Stimulated activated CD4-positive, alpha-beta T cell treated with anti-CD3 and anti-CD28 coated beads, Interleukin-1b, Interleukin-23, amount 100 ng/mL, for 4 hours (primary cell): ENCODE measurements around the gene RBM33.

Experiments
- DNase-seq, 2 donors: peaks; one replicate each; pipeline ENCODE4 v3.0.0-alpha.2; 2020; ENCODE audit warnings: low read depth in 2 of 2

The RBM33 gene

DNA sequence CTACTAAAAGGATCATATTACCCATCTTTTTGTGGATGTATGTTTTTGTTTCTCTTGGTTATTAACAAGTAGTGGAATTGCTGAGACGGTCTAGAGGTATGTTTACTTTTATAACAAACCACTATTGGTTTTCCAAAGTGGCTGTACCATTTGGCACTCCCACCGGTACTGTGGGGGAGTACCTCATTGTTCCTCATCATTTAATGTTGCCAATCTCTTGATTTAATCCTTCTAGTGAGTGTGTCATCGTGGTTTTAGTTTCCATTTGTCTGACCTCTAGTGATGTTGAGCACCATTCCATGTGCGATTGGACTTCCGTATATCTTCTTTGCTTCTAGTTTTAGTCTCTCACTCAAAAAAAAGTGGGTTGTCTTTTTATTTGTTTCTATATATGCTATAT is 50.4 kb downstream of the RBM33 start:
- DNase-seq: no peak

DNA sequence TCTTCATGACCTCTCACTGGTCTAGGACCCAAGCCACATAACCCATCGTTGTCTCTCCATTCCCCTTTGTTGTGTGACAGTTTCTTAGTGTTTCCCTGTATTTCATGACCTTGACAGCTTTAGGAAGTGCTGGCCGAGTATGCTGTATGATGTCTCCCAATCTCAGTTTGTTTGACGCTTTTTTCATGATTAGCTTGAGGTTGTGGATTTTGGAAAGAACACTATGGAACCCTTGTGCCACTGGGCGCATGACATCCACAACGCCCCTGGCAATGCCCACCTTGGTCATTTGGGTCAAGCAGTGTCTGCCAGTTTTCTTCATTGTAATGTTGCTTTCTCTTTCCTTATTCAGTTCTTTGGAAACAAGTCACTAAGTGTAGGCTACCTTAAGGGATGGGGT is 52.3 kb downstream of the RBM33 start:
- no peak for DNase-seq

DNA sequence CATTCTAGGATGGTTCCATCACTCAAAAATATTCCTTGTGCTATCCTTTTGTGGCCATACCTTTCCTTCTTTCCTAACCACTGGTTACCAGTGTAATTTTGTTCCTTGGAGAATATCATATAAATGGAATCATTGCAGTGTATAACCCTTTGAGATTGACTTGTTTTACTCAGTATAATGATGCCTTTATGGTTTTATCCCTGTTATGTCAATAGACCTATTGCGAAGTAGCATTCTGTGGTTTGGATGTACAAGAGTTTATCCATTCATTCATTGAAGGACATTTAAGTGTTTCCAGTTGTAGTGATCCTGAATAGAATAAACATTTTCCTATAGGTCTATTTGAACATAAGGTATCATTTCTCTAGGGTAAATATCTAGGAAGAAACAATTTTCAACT is 54.2 kb downstream of the RBM33 start:
- DNase-seq: no peak

DNA sequence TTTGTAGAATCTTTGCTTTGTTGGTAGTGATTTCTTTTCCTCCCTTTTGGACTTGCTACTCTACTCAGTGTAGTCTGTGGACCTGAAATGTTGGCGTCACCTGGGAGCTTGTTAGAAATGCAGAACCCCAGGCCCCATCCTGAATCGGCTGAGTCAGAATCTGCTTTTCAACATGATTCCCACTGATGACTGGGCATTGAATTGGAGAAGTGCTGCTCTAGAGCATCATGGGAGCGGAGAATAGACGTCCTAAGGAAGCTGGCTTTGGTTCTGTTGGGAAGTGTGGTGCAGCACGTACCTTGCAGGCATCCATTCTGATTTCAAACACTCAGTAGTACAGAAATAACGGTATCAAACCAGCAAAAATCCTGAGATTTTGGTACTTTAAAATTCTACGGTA is 54.7 kb downstream of the RBM33 start:
- DNase-seq: no peak

DNA sequence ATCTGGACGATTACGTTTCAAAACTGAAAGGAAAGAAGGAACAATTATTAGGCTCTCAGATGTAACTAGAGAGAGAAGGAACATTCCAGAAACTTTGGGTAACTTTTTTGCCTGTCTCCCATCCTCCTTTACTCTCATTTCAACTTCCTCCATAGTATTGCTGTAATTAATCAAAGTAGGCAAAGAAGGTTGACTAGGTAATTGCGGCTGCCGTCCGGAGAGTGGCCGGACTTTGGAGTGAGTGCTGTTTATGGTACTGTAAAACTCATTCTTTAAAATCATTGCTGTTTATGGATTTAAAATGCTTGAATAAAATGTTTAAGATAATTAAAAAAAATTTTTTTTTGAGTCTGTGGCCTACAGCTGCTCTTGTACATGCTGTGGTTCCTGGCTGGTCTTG is 56.4 kb downstream of the RBM33 start:
- no peak for DNase-seq

DNA sequence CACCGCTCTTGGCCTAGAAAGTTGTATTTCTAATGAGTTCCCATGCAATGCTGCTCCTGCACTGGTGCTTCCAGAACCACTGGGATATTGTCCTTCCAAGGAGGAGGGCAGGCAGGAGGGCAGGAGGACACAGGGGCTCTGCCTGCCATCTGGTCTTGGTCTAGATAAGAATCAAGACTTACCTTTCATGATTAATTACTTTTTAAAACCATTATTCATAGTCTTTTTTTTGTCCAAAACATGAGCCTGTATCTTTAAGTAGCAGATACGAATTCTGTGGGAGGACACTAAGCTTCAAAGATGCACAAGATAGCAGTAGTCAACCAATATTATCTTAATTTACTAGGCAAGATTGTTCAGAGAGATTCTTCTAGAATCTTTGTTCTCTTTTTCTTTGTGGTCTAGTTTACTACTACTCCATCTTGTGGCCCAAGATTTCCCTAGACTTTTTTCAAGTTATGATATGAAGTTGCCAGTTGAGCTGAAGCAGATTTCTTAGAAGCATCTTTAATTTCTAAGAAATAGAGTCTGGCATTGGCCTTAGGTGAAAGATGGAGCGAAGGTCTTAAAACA is 57.6 kb downstream of the RBM33 start:
- DNase-seq: no peak

DNA sequence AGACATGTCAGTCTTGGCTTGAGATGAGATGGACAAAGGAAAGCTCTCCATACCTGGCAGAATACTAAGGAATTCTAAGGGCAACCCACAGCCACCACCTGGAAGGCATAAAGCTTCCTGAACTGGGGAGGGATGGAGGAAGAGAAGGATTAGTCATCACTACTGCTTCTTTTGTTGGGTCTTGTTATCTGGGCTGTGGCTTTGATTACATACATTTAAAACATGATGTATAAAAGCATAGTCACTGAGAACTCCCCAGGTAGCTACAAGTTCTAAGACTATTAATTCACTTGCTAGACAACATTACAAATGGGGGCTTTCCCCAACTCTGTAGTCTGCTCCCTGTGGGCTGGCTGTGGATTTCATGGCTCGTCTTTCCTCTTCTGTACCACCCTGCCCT is 58.2 kb downstream of the RBM33 start:
- DNase-seq: no peak

DNA sequence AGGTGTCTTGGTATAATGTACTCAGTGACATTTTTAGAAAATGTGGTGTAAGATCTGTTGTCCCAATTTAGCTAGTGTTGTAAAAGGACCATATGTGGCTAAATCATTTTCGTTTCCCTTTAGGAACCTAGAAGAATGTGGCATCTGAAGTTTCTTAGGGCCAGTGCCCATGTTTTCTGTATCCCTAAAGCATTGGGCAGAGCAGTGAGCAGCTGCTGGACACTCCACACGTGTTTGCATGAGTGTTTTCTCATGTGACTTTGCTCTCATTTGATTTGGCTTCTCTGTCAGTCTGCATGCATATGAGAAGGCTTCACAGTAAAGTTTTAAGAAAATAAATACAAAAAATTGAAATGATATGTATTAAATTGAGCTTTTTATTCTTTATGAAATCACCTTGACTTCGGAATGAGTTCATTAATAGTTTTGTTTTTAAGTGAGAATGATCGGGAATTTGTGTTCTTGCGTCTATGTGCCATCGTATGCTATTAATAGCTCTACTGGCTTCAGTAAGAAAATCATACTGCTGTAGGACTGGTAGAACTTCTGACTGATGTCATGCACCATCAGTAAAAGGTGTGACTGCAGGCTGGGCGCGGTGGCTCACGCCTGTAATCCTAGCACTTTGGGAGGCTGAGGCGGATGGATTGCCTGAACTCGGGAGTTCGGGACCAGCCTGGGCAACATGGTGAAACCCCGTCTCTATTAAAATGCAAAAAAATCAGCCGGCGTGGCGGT is 61.3 kb downstream of the RBM33 start:
- no peak for DNase-seq

DNA sequence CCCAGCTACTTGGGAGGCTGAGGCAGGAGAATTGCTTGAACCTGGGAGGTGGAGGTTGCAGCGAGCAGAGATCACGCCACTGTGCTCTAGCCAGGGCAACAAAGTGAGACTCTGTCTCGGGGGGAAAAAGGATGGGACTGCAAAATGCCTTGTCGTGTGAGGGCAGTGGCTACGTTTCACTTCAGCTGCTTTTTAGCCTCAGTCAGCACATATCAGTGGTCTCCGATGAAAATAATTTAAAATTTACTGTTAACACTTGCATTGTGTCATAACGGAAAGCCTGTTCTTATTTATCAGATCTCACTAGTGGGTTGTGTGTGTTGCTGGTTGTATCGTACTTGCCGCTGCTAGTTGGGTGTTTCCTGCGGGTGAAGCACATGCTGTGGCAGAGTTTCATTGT is 61.9 kb downstream of the RBM33 start:
- DNase-seq: no peak

DNA sequence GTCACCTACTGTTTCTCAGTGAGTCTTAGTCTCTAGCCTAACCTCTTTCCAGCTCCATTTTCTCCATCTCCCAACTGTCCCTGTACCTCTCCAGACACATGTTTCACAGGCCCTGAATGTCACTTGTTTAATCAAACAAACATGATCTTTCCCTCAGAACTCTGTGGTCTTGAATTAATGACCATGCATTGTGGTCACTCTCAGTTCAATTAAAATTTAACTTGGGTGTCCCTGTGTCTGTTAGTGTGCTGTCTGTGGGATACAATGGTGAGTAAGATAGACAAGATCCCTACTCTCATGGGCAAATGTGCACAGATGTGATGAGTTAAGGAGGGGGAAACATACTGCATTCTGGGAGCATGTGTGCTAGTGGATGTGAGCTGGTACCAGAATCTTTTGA is 65.0 kb downstream of the RBM33 start:
- DNase-seq: no peak

DNA sequence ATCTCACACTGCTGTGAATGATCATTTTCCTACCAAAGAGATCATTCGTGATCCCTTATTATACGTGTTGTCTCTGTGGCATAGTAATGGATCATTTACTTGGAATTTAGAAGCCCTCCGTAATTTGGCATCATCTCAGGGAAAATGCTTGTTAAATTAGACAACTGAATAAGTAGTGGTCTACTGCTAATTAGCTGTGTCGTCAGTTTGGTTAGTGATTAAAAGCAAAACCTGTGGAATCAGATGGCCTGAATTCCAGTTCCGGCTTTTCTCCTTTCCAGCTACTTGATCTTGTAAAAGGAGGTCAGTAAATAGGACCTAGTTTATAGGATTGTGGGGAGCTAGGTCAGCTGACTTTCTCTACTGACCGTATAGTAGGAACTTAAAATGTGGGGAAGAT is 65.6 kb downstream of the RBM33 start:
- no peak for DNase-seq

DNA sequence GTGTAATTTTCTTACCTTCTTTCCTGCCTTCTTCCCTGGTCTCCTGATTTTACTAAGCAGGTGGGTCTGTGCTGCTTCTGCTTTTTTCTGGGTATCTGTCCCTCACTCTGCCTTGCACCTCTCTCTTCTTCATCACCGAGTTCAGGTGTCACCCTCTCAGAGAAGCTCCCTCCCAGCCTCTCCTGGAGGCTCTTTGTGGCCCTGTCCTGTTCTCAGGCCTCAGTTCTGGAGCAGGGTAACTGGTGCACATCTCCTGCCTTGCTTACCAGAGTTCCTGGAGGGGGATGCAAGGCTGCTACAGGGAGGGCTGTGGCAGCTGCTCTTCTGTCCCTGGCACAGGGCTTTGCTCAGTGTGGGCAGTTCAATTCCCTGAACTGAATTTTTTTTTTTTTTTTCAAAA is 66.1 kb downstream of the RBM33 start:
- DNase-seq: no peak

DNA sequence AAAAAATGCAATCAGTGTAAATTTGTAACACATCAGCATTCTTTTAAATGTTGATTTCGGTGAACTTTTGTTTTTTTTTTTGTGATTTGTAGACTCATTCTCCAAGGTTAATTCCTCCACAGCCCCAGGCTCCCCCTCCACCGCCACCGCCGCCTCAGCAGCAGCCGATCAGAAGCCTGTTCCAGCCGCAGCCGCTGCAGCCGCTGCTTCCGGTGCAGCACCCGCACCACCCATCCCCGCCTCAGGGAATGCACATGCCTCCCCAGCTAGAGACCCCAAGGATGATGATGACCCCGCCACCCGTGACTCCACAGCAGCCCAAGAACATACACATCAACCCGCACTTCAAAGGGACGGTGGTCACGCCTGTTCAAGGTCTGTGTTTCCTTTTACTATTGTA is 66.6 kb downstream of the RBM33 start:
- no peak for DNase-seq

DNA sequence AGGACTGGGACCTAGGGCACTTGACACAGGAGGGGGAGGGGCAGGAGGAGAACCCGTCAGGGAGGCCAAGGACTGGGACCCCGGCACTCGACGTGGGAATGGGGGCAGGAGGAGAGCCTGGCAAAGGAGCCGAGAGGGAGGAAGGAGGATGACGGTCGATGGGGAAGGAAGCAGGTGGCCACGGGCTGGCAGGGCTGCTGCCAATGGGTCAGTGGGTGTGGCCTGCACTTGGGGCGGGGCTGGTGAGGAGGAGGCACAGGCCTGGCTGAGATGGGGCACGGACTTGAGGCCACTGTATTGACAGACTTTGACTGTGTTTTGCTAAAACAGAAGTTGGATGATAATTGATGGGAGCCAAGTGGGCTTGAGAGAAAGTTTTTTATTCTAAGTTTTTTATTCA is 68.9 kb downstream of the RBM33 start:
- no peak for DNase-seq

DNA sequence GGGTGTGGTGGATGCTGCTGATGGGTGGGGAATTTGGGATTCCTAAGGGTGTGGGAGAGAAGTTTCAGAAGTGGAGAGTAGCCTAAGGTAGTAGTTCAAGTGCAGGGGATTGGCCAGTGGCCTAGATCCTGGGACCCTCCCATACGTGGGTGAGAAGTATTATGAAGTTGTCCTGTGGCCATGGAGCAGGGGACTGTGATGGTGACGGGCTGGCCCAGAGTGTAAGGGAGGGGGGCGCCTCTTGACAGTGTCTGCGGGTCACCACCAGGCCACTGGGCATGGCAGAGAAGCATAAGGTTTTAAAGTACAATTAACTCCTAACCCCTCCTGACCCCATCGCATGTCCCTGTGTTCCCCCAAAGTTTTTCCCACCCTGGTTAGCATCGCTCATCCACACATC is 70.2 kb downstream of the RBM33 start:
- DNase-seq: no peak

DNA sequence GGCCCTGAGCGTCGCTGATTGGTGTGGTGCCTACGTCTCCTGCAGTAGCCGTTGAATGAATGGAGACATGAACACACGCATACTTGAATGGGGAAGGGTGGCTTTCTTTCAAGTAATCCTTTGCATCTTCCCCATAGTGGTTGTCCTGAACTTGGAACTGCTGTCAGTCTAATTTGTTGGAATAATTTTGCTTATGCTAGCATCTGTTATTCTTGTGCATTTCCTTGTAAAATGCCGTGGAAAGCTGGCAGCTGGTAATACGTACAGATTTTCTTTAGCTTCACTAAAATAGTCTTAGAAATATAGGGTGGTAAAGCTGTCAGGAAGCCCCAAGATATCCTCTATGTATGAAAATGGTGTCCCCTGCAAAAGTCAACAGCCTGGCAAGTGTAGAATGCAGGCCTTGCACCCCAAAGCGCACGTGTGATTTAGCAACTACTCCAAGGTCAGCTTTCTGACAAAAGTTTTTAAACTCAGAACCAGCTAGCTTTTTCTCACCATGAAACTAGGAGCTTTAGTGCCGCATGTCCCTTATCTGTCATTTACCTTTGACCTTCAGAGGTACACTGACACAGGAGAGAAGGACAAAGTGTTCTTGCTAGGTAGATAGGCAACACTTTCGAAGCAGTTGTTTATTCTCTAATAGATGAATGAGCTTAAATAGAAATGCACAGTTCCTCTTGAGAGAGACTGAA is 70.8 kb downstream of the RBM33 start:
- no peak for DNase-seq

DNA sequence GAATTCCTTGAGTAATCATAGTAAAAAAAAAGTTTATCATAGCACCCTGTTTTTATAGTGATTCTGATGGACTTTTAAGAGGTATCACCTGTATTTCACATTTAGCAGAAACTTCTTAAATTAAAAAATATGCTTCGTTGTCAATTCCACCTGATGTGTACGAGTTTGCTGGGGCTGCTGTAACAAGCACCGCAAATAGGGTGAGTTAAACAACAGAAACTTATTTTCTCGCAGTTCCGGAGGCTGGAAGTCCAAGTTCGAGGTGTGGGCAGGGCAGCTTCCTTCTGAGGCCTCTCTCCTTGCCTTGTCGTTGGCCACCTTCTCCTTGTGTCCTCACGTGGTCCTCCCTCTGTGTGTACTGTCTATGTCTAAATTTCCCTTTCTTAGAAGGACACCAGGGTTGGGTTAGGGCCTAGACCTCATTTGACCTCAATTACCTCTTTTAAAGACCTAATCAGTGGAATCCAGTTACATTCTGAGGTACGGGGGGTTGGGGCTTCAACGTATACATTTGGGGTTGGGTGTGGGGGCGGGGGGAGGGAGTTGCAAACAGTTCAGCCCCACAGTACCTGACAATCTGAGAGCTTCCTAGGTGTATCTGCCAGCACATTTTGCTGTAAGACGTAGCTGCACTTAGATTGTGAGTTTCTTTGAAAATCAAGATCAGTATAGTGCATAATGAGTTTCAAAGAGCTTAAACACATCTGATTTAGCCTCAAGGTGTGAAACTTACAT is 72.7 kb downstream of the RBM33 start:
- no peak for DNase-seq

DNA sequence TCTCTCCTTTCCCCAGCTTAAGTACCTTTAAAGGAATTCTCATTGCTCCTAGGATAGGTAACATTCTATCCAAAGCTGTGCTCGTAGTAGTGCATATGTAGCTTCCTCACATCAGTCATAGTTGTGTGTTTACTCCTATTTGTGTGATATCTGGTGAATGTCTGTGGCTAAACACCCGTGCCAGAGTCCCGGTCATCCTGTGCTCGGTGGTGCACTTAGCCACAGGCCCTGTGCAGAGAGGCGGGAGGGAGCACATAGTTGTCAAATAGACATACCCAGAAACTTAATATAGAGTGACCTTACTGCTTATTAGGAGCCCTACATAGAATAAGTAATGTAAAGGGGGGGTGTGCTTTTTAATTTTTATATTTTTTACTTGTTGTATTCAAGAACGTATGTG is 76.6 kb downstream of the RBM33 start:
- no peak for DNase-seq

DNA sequence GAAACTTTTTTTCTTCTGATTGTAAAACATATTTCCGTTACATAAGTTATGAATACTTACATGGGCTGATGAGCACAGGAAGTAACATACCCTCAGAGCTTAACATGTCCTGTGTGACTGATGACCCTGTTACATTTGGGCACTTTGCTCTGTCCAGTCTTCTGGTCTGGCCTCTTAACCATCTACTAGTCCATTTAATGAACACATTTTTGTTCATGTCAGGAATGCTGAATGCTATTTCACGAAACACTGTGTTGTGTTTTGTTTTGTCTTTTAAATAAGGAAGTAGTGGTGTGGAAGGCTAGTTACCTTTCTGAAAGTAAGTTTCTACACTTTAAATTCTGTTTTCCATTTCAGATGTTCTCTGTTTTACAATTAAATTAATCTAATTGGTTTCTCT is 77.7 kb downstream of the RBM33 start:
- no peak for DNase-seq

DNA sequence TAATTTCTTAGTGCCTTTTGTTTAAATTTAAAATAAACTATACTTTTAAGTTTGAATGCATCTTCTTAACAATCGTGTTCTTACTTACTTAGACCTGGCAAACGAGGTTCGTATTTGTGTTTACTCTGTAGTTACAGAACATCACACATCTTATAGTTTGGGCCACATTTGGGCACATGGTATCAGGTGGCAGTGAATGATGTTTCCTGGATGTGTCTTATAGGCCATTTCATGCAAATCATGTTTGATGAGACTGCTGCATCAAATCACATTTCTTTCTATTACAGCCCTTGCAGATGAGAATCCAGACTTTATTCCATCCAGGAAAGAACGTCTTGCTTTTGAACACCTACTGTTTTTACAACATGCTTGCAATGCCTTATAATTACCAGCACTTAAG is 78.5 kb downstream of the RBM33 start:
- DNase-seq: no peak

DNA sequence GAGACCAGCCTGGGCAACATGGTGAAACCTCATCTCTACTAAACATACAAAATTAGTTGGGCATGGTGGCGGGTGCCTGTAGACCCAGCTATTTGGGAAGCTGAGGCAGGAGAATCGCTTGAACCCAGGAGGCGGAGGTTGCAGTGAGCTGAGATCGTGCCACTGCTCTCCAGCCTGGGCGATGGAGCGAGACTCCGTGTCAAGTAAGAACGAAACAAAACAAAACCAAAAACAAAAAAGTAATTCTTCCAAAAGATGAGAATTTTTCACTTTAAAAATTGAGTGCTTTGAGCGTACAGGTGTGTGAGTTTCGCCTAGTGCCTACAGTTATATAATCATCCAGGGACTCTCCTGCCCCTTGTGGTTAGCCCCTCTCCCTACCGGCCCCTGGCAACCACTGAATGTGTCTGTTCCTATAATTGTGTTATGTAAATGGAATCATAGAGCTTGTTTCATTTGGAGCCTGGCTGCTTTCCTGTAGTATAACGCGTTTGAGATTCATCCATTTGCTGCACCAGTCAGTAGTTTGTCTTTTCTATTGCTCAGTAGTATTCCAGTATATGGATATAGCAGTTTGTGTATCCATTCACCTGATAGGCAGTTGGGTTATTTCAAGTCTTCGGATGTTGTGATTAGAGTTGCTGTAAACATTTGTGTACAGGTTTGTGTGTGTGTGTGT is 80.0 kb downstream of the RBM33 start:
- no peak for DNase-seq

DNA sequence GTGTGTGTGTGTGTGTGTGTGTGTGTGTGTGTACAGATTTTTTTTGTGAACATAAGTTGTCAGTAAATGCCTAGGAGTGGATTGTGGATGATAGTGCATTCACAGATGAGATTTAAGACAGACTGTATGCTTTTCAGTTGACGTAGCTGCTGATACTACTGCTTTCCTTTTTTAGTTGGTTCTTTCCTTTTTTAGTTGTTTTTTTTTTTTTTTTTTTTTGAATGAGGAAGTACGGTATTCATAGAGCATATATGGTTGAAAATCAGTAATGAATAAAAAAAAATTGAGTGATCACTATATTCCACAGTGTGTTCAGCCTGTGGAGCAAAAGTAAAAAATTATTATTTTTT is 80.5 kb downstream of the RBM33 start:
- DNase-seq: no peak
